OCI-LY3 (cell line): ENCODE measurements around the gene EPN3.

Experiments
- H2AFZ ChIP-seq: fragments of 200-600, 300-600 bp; shearing (Covaris generic); 2 replicates; pipeline ENCODE4 v1.6.0; 2014; ENCODE audit warnings: antibody characterized with exemption, low read depth, low read length
- H3K27ac ChIP-seq: fragments of 200-600, 300-600 bp; sonication (generic); 2 replicates; pipeline ENCODE4 v1.5.1; 2014; ENCODE audit warnings: mild to moderate bottlenecking, low read length, moderate library complexity, mixed read lengths
- H3K27me3 ChIP-seq: fragments of 200-600, 300-600 bp; sonication (generic); 2 replicates; pipeline ENCODE4 v1.6.1; 2014; ENCODE audit warnings: low read depth, low read length, mixed read lengths
- H3K36me3 ChIP-seq: fragments of 200-600, 300-600 bp; sonication (generic); replicated peaks from 2 replicates; pipeline ENCODE3; 2014; ENCODE audit warnings: low read depth, low read length, mixed read lengths
- H3K4me1 ChIP-seq: fragments of 300-600, 200-600 bp; sonication (generic); 2 replicates; pipeline ENCODE4 v1.6.1; 2014; ENCODE audit warnings: low read length, mixed read lengths
- H3K4me2 ChIP-seq: fragments of 200-600, 300-600 bp; sonication (generic); 2 replicates; pipeline ENCODE4 v1.6.1; 2014; ENCODE audit warnings: low read length, mixed read lengths
- H3K4me3 ChIP-seq: fragments of 300-600, 200-600 bp; sonication (generic); 2 replicates; pipeline ENCODE4 v1.5.1; 2014; ENCODE audit warnings: antibody characterized with exemption, mild to moderate bottlenecking, low read length, moderate library complexity
- H3K79me2 ChIP-seq: fragments of 300-600, 200-600 bp; shearing (Covaris generic); 2 replicates; pipeline ENCODE4 v1.6.1; 2014; ENCODE audit warnings: mild to moderate bottlenecking, low read length, mixed read lengths
- H3K9ac ChIP-seq: fragments of 300-600, 200-600 bp; shearing (Covaris generic); 2 replicates; pipeline ENCODE4 v1.6.0; 2014; ENCODE audit warnings: mild to moderate bottlenecking, low read length, moderate library complexity
- H3K9me3 ChIP-seq: fragments of 200-600, 300-600 bp; shearing (Covaris generic); 2 replicates; pipeline ENCODE4 v1.6.1; 2014; ENCODE audit warnings: low read length, mixed read lengths; ENCODE audit not compliant: insufficient read depth
- H4K20me1 ChIP-seq: fragments of 200-600, 300-600 bp; sonication (generic); 2 replicates; pipeline ENCODE4 v1.6.1; 2016; ENCODE audit warnings: low read length, mixed read lengths; ENCODE audit not compliant: insufficient read depth
- EZH2phosphoT487 ChIP-seq: fragments of 200-600 bp; shearing (Covaris generic); IDR thresholded peaks from 2 replicates; pipeline ENCODE4 v1.6.1; 2018; ENCODE audit warnings: antibody characterized with exemption, mixed run types, low read depth
- TF ChIP-seq, protein P1 (sequence below): fragments of 200-600, 300-600 bp; sonication (generic); IDR thresholded peaks from 2 replicates; pipeline ENCODE4 v1.5.1; 2014; ENCODE audit warnings: antibody characterized with exemption, low read length, low read depth

Gene EPN3

DNA sequence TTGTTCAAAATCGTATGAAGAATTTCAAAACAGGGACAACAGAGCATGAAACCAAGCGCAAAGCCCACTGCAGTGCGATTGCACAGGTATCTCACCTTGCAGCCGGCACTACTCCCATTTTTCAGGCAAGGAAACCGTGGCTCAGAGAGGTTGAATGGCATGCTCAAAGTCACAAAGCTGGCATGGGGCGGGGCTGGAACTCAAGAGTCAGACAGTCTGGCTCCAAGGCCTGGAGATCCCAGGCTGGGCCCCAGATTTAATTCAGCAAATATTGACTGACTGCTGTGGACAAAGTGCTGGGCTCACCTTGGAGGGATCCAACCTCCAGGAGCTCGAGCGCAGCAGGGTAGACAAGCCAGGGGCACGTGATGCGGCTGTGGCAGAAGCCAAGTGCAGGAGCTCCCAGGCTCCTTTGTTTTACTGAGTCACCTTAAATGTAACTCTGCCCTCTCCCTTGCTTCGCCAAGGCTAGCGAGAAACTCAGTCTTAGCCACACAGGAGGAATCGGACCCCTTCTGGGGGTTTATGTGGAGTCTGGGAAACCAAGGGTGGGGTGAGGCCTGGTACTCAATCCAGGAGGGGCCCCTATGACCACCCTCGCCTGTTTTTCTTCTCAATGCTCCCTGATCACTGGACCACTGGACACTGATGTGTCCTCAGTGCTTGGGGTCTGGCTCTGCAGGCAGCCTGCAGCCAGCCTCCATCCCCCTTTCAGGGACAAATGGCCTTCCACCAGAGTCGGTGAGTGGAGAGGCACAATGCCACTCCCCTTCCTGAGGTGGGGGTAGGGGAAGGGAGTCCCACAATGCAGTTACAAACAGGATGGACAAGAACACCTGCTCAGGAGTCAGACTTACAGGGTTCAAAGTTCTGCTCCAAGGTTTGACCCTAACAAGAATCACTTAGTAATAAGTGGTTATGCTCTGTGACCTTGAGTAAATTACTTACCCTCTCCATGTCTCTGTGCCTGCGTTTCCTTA is 10.6 kb downstream of the EPN3 start:
- Histone ChIP-seq H3K4me1 (peaks cover 14% of the 10 kb centered on the region), H3K4me2 (peak overlapping the region; percentile 99), H3K4me3 (peak overlapping the region; percentile 83)

DNA sequence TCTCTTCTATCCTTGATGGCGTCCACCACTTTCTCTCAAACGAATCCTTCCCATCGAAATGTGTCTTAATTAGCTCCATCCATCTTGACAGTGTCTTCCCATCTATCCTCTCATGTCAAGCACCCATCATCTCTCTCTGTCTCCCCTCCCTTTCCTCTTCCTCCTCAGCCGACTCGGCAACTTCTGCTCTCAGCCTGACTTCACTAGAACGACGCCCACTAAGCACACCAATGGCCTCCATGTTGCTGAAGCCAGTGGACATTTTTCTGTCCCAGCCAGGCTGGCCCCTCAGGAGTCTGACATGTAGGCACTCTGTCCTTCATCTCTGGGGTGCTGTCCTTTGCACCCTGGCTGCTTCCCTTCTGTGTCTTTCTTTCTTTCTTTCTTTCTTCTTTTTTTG is 12.0 kb downstream of the EPN3 start:
- H3K27ac ChIP-seq: no peak overlapping the region
- no peak for TF ChIP-seq EZH2phosphoT487
- TF ChIP-seq, protein P1, sequence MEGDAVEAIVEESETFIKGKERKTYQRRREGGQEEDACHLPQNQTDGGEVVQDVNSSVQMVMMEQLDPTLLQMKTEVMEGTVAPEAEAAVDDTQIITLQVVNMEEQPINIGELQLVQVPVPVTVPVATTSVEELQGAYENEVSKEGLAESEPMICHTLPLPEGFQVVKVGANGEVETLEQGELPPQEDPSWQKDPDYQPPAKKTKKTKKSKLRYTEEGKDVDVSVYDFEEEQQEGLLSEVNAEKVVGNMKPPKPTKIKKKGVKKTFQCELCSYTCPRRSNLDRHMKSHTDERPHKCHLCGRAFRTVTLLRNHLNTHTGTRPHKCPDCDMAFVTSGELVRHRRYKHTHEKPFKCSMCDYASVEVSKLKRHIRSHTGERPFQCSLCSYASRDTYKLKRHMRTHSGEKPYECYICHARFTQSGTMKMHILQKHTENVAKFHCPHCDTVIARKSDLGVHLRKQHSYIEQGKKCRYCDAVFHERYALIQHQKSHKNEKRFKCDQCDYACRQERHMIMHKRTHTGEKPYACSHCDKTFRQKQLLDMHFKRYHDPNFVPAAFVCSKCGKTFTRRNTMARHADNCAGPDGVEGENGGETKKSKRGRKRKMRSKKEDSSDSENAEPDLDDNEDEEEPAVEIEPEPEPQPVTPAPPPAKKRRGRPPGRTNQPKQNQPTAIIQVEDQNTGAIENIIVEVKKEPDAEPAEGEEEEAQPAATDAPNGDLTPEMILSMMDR: no peak
- H4K20me1 ChIP-seq: no peaks in the 10 kb centered on the region
- H2AFZ ChIP-seq: no peak overlapping the region
- no peak overlapping the region for H3K9ac ChIP-seq
- H3K79me2 ChIP-seq: no peaks in the 10 kb centered on the region
- H3K4me3 ChIP-seq: no peak overlapping the region
- H3K4me1 ChIP-seq: peaks cover 14% of the 10 kb centered on the region
- no peaks in the 10 kb centered on the region for H3K36me3 ChIP-seq
- H3K27me3 ChIP-seq: peaks cover 15% of the 10 kb centered on the region; the same call in 1 of the 2 replicates
- no peak overlapping the region for H3K4me2 ChIP-seq
- no peaks in the 10 kb centered on the region for H3K9me3 ChIP-seq

More for the DNA sequence above, 10.6 kb downstream of the EPN3 start:
- Histone ChIP-seq H3K27me3 (peaks cover 15% of the 10 kb centered on the region; the same call in 1 of the 2 replicates), H4K20me1 (no peaks in the 10 kb centered on the region), H3K36me3 (no peaks in the 10 kb centered on the region), H3K79me2 (no peaks in the 10 kb centered on the region), H3K27ac (no peak overlapping the region), H3K9me3 (no peaks in the 10 kb centered on the region), H3K9ac (peak overlapping the region; percentile 59; the same call in 1 of the 2 replicates), H2AFZ (no peak overlapping the region)
- no peak for TF ChIP-seq EZH2phosphoT487
- TF ChIP-seq, protein P1: no peak

DNA sequence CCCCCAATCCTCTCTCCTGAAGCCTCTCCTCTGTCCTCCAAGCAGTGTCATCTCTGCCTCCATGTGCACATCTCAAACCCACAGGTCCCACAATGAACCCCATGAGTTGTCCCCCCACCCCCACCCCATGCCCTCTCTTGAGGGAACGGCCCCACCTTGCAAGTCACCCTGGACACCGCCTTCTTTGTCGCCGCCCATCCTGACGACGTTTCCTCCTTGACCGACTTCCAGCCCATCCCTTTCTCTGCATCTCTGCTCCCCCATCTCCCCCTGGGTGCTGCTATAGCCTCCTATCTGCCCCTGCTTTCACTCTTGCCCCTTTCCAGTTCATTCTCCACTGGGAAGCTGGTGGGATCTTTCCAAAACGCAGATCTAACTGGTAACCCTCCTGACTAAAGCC is 12.8 kb downstream of the EPN3 start:
- no peak overlapping the region for H3K4me2 ChIP-seq
- H3K4me1 ChIP-seq: peaks cover 14% of the 10 kb centered on the region

DNA sequence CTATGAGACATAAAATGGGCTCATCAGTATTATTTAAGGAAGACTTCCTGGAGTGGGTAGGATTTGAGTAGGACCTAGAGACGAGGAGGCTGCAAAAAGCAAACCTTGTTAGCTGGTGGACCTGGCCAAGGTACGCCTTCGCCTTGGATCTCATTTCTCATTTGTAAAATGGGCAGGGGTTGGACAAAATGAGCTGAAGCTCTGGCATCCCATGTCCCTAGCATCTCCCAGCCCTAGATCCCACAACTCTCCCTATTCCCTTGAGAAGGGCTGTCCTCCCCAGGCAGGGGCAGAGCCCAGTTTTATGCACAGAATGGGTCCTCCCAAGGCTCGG is 14.1 kb downstream of the EPN3 start:
- H2AFZ ChIP-seq: no peak overlapping the region
- H3K79me2 ChIP-seq: no peaks in the 10 kb centered on the region
- H4K20me1 ChIP-seq: no peaks in the 10 kb centered on the region
- H3K4me1 ChIP-seq: peaks cover 18% of the 10 kb centered on the region
- no peak overlapping the region for H3K27ac ChIP-seq
- peaks cover 15% of the 10 kb centered on the region; the same call in 1 of the 2 replicates for H3K27me3 ChIP-seq
- no peaks in the 10 kb centered on the region for H3K9me3 ChIP-seq
- no peaks in the 10 kb centered on the region for H3K36me3 ChIP-seq
- no peak for TF ChIP-seq EZH2phosphoT487
- TF ChIP-seq, protein P1: no peak
- H3K9ac ChIP-seq: no peak overlapping the region
- peak overlapping the region; percentile 89; the same call in 1 of the 2 replicates for H3K4me3 ChIP-seq
- peak overlapping the region; percentile 21; the same call in 1 of the 2 replicates for H3K4me2 ChIP-seq

More for the DNA sequence above, 12.8 kb downstream of the EPN3 start:
- Histone ChIP-seq H2AFZ (no peak overlapping the region), H3K9me3 (no peaks in the 10 kb centered on the region), H4K20me1 (no peaks in the 10 kb centered on the region), H3K27me3 (peaks cover 15% of the 10 kb centered on the region; the same call in 1 of the 2 replicates), H3K9ac (no peak overlapping the region), H3K4me3 (no peak overlapping the region), H3K27ac (no peak overlapping the region), H3K79me2 (no peaks in the 10 kb centered on the region), H3K36me3 (no peaks in the 10 kb centered on the region)
- TF ChIP-seq, protein P1: no peak
- TF ChIP-seq EZH2phosphoT487: no peak
